Fibroblast of peridontal ligament (primary cell): ENCODE measurements around the gene RANBP3L.
"Not testable (repeated sequence)": the region's sequence is repeated elsewhere in the genome, so short reads cannot be mapped to it uniquely, and the experiment has no call there.

Experiments
- DNase-seq: peaks from one replicate; pipeline ENCODE4 v3.0.0-alpha.2; 2010; ENCODE audit errors: extremely low read depth

RANBP3L gene

GRCh38 chr5:36285837-36286615 is 15.7 kb downstream of the RANBP3L start:
- no peak for DNase-seq

- DNase-seq, result not testable (repeated sequence)
Measured at GRCh38 chr5:36283775-36284174, 17.9 kb downstream of the RANBP3L start.

- no peak for DNase-seq
Measured at GRCh38 chr5:36281626-36282025, 20.1 kb downstream of the RANBP3L start.

- DNase-seq, result peak; percentile 65
Measured at GRCh38 chr5:36279054-36279698, 22.5 kb downstream of the RANBP3L start.

- no peak for DNase-seq
Measured at GRCh38 chr5:36277521-36278176, 24.1 kb downstream of the RANBP3L start.

- peak; percentile 59 for DNase-seq
Measured at GRCh38 chr5:36276864-36277263, 24.8 kb downstream of the RANBP3L start.

- no peak for DNase-seq
Measured at GRCh38 chr5:36273809-36274526, 27.7 kb downstream of the RANBP3L start.

GRCh38 chr5:36272136-36272690 is 29.5 kb downstream of the RANBP3L start:
- peak; percentile 33 for DNase-seq

GRCh38 chr5:36270876-36271575 is 30.7 kb downstream of the RANBP3L start:
- DNase-seq, result no peak

- DNase-seq, result no peak
Measured at GRCh38 chr5:36270175-36270574, 31.5 kb downstream of the RANBP3L start.

- no peak for DNase-seq
Measured at GRCh38 chr5:36269478-36269877, 32.2 kb downstream of the RANBP3L start.

- DNase-seq, result no peak
Measured at GRCh38 chr5:36267905-36268304, 33.8 kb downstream of the RANBP3L start.

- no peak for DNase-seq
Measured at GRCh38 chr5:36264202-36264760, 37.4 kb downstream of the RANBP3L start.

- DNase-seq, result no peak
Measured at GRCh38 chr5:36261186-36261585, 40.5 kb downstream of the RANBP3L start.

GRCh38 chr5:36253575-36253974 is 48.1 kb downstream of the RANBP3L start:
- DNase-seq, result no peak

- peak; percentile 82 for DNase-seq
Measured at GRCh38 chr5:36252722-36253365, 48.9 kb downstream of the RANBP3L start.

GRCh38 chr5:36251218-36251617 is 50.5 kb downstream of the RANBP3L start:
- DNase-seq, result no peak

GRCh38 chr5:36250427-36250826 is 51.3 kb downstream of the RANBP3L start:
- DNase-seq, result no peak

GRCh38 chr5:36246036-36246800 is 55.5 kb downstream of the RANBP3L start:
- no peak for DNase-seq

- DNase-seq, result no peak
Measured at GRCh38 chr5:36244076-36244475, 57.6 kb downstream of the RANBP3L start.
